GM12878 (cell line): ENCODE data around the gene ST7. TPM values are rescaled to one million over a fixed set of nuclear protein-coding genes. Genes with fewer than 3 reads are reported as not detected.

ENCODE experiments used
- ATAC-seq: fragments of 200-7000 bp; cut with Tn5 transposase; 3 replicates; pipeline ENCODE4 v1.9.1; 2020; ENCODE audit warnings: mild to moderate bottlenecking, moderate library complexity
- BruUV-seq: library from RNA; stranded (reverse); fragments of 400-500 nt; replicated peaks from 2 replicates; lab custom pipeline; 2021; lab: Mats Ljungman, UMichigan
- CTCF ChIA-PET: fragments of 300-600 bp; sonication (Branson Sonifier 250); formaldehyde crosslinking; extraction: SDS; loops from one replicate; lab custom pipeline; 2021; ENCODE audit warnings: inconsistent platforms; lab: Yijun Ruan, JAX
- POLR2A ChIA-PET: fragments of 350-600 bp; formaldehyde crosslinking; extraction: SDS; loops from one replicate; lab custom pipeline; 2021; ENCODE audit warnings: inconsistent platforms; lab: Charles Lee
- RAD21 ChIA-PET: fragments of 300-600 bp; sonication (Branson Sonifier 250); formaldehyde crosslinking; loops from one replicate; lab custom pipeline; 2023; ENCODE audit warnings: antibody characterized with exemption; ENCODE audit not compliant: unreplicated experiment; lab: Charles Lee
- SMC1A ChIA-PET: fragments of 300-600 bp; sonication (Branson Sonifier 250); formaldehyde crosslinking; loops from one replicate; lab custom pipeline; 2023; ENCODE audit not compliant: unreplicated experiment, uncharacterized antibody; lab: Charles Lee
- DNase-seq: peaks from one replicate; pipeline ENCODE4 v3.0.0-alpha.2; 2011; ENCODE audit warnings: low read depth, low spot score
- FAIRE-seq: peaks from 3 replicates; lab custom pipeline; 2011; peaks lifted over from hg19 to GRCh38; lab: Jason Lieb, UNC
- H2AFZ ChIP-seq: 2 replicates; pipeline ENCODE4 v1.6.0; 2011; ENCODE audit warnings: low read depth, low read length, control low read depth; ENCODE audit not compliant: control insufficient read depth
- H3K27ac ChIP-seq: 2 replicates; pipeline ENCODE4 v1.5.1; 2011; ENCODE audit warnings: control low read depth; ENCODE audit not compliant: control insufficient read depth, insufficient read depth
- H3K27me3 ChIP-seq, 2 experiments: replicated peaks in 1 of 2; 2 replicates each; pipeline versions ENCODE4 v1.6.0 to v1.6.1; 2011; ENCODE audit warnings: low read length in 1 of 2; ENCODE audit not compliant: control insufficient read depth in 2 of 2, insufficient read depth in 2 of 2
- H3K36me3 ChIP-seq, 2 experiments: 2 replicates each; pipeline ENCODE4 v1.5.1; 2011; ENCODE audit warnings: low read length in 1 of 2; ENCODE audit not compliant: control insufficient read depth in 2 of 2, insufficient read depth in 2 of 2
- H3K4me1 ChIP-seq: 2 replicates; pipeline ENCODE4 v1.6.1; 2011; ENCODE audit warnings: mild to moderate bottlenecking, low read length, moderate library complexity, mixed read lengths; ENCODE audit not compliant: control insufficient read depth, insufficient read depth
- H3K4me2 ChIP-seq: 2 replicates; pipeline ENCODE4 v1.6.0; 2011; ENCODE audit warnings: control low read depth; ENCODE audit not compliant: control insufficient read depth, insufficient read depth
- H3K4me3 ChIP-seq: fragments of 200-600 bp; sonication (generic); 2 replicates; pipeline ENCODE4 v1.5.1; 2016
- H3K79me2 ChIP-seq: 2 replicates; pipeline ENCODE4 v1.6.0; 2011; ENCODE audit warnings: low read length; ENCODE audit not compliant: control insufficient read depth, insufficient read depth
- H3K9ac ChIP-seq: 2 replicates; pipeline ENCODE4 v1.8.0; 2011; ENCODE audit warnings: low read length, control low read depth, mixed read lengths; ENCODE audit not compliant: control insufficient read depth, insufficient read depth
- H3K9me3 ChIP-seq: replicated peaks from 3 replicates; pipeline ENCODE4 v1.5.1; 2011; ENCODE audit warnings: mild to moderate bottlenecking, low read length; ENCODE audit not compliant: control insufficient read depth, insufficient read depth
- H4K20me1 ChIP-seq: 2 replicates; pipeline ENCODE4 v1.6.0; 2011; ENCODE audit not compliant: control insufficient read depth, insufficient read depth
- GATAD2B ChIP-seq: fragments of 450-650 bp; conservative IDR thresholded peaks from 2 replicates; pipeline ENCODE4 v1.6.1; 2017; ENCODE audit warnings: low read depth, mild to moderate bottlenecking, moderate library complexity
- LARP7 ChIP-seq: fragments of 450-650 bp; IDR thresholded peaks from 2 replicates; pipeline ENCODE4 v1.6.1; 2017; ENCODE audit warnings: mild to moderate bottlenecking
- RAD21 ChIP-seq: IDR thresholded peaks from 2 replicates; pipeline ENCODE4 v1.6.1; 2011; ENCODE audit warnings: mild to moderate bottlenecking, low read depth, low read length, moderate library complexity; ENCODE audit not compliant: insufficient read depth
- RCOR1 ChIP-seq: conservative IDR thresholded peaks from 2 replicates; pipeline ENCODE4 v1.6.1; 2012; ENCODE audit warnings: low read depth, low read length, improper control_type of control experiment
- SMARCA5 ChIP-seq: fragments of 450-650 bp; IDR thresholded peaks from 2 replicates; pipeline ENCODE4 v1.6.1; 2017; ENCODE audit warnings: mild to moderate bottlenecking
- SUZ12 ChIP-seq: fragments of 200-600 bp; sonication (generic); IDR thresholded peaks from one replicate; pipeline ENCODE4 v1.6.1; 2018; ENCODE audit warnings: antibody characterized with exemption, mild to moderate bottlenecking; ENCODE audit not compliant: unreplicated experiment
- TCF3 ChIP-seq: IDR thresholded peaks from 2 replicates; pipeline ENCODE4 v1.6.1; 2012; ENCODE audit warnings: low read depth, mild to moderate bottlenecking, low read length, borderline replicate concordance; ENCODE audit not compliant: insufficient read depth
- WGBS: methylation state at CpG from one replicate; pipeline ENCODE4 v1.1.6; 2016; ENCODE audit warnings: low lambda C conversion rate; ENCODE audit not compliant: insufficient replicate concordance, insufficient coverage; ENCODE audit errors: missing lambda C conversion rate; 5-methylcytosine and 5-hydroxymethylcytosine counted together
- in situ Hi-C: fragments of 300-500 bp; cut with MboI; formaldehyde crosslinking; loops from 9 replicates; pipeline ENCODE4 v1.14.3; 2018; ENCODE audit warnings: mixed read lengths
- intact Hi-C: fragments of 100-400 bp; cut with micrococcal nuclease; formaldehyde crosslinking; loops from one replicate; pipeline ENCODE4 v1.14.2; 2022; ENCODE audit not compliant: unreplicated experiment
- polyA plus RNA-seq, 11 experiments: library from polyadenylated mRNA; depleted of rRNA in 4 of 11; unstranded in 6 of 11; stranded (reverse) in 5 of 11; fragments of >200 nt; fragmentation: Nextera tagmentation in 4 of 11; fragmentation: Illumina TruSeq in 1 of 11; extraction: Ambion mirVana in 4 of 11; extraction: Trizol in 1 of 11; gene quantifications; 1 replicate in 1 of 11; 2 replicates in 10 of 11; pipeline versions ENCODE4 v1.2.1 to v1.2.3, GENCODE V29; 2011 to 2016; ENCODE audit warnings: inconsistent platforms in 2 of 11, missing spikeins in 2 of 11, low read depth in 1 of 11
- total RNA-seq, 4 experiments: library from RNA; depleted of rRNA in 3 of 4; stranded (reverse); fragments of >200 nt in 3 of 4; fragmentation: Illumina TruSeq in 1 of 4; extraction: Trizol in 1 of 4; gene quantifications; 2 replicates each; pipeline versions ENCODE4 v1.2.1 to v1.2.3, GENCODE V29; 2013 to 2021
- TF ChIP-seq, protein P1 (sequence below): fragments of 450-650 bp; IDR thresholded peaks from 2 replicates; pipeline ENCODE4 v1.6.1; 2017; ENCODE audit warnings: mild to moderate bottlenecking, moderate library complexity
- TF ChIP-seq, protein P2 (sequence below): fragments of 450-650 bp; formaldehyde crosslinking; IDR thresholded peaks from 2 replicates; pipeline ENCODE4 v1.4.0; 2020; ENCODE audit warnings: mild to moderate bottlenecking, moderate library complexity
- TF ChIP-seq, protein P3 (sequence below): IDR thresholded peaks from 2 replicates; pipeline ENCODE4 v1.6.1; 2012; ENCODE audit warnings: low read depth, low read length, improper control_type of control experiment
- TF ChIP-seq, protein P4 (sequence below): fragments of 450-650 bp; IDR thresholded peaks from 2 replicates; pipeline ENCODE4 v1.6.1; 2017; ENCODE audit warnings: mild to moderate bottlenecking
- TF ChIP-seq, protein P5 (sequence below): IDR thresholded peaks from 2 replicates; pipeline ENCODE4 v1.6.1; 2011; ENCODE audit warnings: low read depth, mild to moderate bottlenecking, low read length, moderate library complexity, borderline replicate concordance; ENCODE audit errors: extremely low read depth

Gene ST7
- total and polyA plus RNA-seq, 10 of the 15 experiments (the other 5 are each of a cell fraction or from before 2014, with no cell fraction given): 27.7 to 76.4 (median 53.6) TPM

DNA sequence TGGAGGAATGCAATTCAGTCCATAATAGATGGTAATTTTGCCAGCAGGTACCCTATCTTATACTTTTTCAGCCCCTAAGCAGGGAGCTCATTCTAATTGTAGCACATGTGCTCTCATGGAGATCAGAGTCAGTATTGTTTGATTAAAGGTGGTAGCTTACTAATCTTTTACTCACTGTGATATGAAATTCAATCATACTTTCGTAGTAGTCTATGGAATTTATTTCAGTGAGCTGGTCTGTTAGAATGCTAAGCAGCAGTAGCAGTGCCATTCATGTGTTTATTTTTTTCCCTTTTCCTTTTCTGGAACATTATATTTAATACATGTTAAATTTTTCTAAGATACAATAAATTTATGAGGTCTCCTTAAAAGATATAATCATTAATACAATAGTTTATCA is 109.0 kb downstream of the ST7 start:
- TF ChIP-seq, protein P1, sequence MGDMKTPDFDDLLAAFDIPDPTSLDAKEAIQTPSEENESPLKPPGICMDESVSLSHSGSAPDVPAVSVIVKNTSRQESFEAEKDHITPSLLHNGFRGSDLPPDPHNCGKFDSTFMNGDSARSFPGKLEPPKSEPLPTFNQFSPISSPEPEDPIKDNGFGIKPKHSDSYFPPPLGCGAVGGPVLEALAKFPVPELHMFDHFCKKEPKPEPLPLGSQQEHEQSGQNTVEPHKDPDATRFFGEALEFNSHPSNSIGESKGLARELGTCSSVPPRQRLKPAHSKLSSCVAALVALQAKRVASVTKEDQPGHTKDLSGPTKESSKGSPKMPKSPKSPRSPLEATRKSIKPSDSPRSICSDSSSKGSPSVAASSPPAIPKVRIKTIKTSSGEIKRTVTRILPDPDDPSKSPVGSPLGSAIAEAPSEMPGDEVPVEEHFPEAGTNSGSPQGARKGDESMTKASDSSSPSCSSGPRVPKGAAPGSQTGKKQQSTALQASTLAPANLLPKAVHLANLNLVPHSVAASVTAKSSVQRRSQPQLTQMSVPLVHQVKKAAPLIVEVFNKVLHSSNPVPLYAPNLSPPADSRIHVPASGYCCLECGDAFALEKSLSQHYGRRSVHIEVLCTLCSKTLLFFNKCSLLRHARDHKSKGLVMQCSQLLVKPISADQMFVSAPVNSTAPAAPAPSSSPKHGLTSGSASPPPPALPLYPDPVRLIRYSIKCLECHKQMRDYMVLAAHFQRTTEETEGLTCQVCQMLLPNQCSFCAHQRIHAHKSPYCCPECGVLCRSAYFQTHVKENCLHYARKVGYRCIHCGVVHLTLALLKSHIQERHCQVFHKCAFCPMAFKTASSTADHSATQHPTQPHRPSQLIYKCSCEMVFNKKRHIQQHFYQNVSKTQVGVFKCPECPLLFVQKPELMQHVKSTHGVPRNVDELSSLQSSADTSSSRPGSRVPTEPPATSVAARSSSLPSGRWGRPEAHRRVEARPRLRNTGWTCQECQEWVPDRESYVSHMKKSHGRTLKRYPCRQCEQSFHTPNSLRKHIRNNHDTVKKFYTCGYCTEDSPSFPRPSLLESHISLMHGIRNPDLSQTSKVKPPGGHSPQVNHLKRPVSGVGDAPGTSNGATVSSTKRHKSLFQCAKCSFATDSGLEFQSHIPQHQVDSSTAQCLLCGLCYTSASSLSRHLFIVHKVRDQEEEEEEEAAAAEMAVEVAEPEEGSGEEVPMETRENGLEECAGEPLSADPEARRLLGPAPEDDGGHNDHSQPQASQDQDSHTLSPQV: no peak
- TF ChIP-seq, protein P2, sequence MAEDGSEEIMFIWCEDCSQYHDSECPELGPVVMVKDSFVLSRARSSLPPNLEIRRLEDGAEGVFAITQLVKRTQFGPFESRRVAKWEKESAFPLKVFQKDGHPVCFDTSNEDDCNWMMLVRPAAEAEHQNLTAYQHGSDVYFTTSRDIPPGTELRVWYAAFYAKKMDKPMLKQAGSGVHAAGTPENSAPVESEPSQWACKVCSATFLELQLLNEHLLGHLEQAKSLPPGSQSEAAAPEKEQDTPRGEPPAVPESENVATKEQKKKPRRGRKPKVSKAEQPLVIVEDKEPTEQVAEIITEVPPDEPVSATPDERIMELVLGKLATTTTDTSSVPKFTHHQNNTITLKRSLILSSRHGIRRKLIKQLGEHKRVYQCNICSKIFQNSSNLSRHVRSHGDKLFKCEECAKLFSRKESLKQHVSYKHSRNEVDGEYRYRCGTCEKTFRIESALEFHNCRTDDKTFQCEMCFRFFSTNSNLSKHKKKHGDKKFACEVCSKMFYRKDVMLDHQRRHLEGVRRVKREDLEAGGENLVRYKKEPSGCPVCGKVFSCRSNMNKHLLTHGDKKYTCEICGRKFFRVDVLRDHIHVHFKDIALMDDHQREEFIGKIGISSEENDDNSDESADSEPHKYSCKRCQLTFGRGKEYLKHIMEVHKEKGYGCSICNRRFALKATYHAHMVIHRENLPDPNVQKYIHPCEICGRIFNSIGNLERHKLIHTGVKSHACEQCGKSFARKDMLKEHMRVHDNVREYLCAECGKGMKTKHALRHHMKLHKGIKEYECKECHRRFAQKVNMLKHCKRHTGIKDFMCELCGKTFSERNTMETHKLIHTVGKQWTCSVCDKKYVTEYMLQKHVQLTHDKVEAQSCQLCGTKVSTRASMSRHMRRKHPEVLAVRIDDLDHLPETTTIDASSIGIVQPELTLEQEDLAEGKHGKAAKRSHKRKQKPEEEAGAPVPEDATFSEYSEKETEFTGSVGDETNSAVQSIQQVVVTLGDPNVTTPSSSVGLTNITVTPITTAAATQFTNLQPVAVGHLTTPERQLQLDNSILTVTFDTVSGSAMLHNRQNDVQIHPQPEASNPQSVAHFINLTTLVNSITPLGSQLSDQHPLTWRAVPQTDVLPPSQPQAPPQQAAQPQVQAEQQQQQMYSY (CRISPR knock-in tag): no peak
- TF ChIP-seq RAD21 (no peak), SMARCA5 (no peak), GATAD2B (no peak), TCF3 (no peak), RCOR1 (no peak), LARP7 (no peak), SUZ12 (no peak)
- TF ChIP-seq, protein P3, sequence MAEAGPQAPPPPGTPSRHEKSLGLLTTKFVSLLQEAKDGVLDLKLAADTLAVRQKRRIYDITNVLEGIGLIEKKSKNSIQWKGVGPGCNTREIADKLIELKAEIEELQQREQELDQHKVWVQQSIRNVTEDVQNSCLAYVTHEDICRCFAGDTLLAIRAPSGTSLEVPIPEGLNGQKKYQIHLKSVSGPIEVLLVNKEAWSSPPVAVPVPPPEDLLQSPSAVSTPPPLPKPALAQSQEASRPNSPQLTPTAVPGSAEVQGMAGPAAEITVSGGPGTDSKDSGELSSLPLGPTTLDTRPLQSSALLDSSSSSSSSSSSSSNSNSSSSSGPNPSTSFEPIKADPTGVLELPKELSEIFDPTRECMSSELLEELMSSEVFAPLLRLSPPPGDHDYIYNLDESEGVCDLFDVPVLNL: no peak
- TF ChIP-seq, protein P4, sequence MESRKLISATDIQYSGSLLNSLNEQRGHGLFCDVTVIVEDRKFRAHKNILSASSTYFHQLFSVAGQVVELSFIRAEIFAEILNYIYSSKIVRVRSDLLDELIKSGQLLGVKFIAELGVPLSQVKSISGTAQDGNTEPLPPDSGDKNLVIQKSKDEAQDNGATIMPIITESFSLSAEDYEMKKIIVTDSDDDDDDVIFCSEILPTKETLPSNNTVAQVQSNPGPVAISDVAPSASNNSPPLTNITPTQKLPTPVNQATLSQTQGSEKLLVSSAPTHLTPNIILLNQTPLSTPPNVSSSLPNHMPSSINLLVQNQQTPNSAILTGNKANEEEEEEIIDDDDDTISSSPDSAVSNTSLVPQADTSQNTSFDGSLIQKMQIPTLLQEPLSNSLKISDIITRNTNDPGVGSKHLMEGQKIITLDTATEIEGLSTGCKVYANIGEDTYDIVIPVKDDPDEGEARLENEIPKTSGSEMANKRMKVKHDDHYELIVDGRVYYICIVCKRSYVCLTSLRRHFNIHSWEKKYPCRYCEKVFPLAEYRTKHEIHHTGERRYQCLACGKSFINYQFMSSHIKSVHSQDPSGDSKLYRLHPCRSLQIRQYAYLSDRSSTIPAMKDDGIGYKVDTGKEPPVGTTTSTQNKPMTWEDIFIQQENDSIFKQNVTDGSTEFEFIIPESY: no peak
- TF ChIP-seq, protein P5, sequence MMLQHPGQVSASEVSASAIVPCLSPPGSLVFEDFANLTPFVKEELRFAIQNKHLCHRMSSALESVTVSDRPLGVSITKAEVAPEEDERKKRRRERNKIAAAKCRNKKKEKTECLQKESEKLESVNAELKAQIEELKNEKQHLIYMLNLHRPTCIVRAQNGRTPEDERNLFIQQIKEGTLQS: no peak
- Histone ChIP-seq H3K79me2 (peaks cover 23% of the 10 kb centered on the region), H3K9me3 (no peaks in the 10 kb centered on the region; the same call in 2 of the 3 replicates), H3K27me3 (no peaks in the 10 kb centered on the region), H3K4me1 (peaks cover 13% of the 10 kb centered on the region), H3K4me3 (no peak overlapping the region), H3K4me2 (no peak overlapping the region), H3K9ac (no peak overlapping the region), H3K36me3 (peaks cover 0 to 4% of the 10 kb centered on the region in 2 experiments; a peak in 3 of 4 replicates), H3K27ac (no peak overlapping the region), H4K20me1 (no peaks in the 10 kb centered on the region), H2AFZ (no peak overlapping the region)
- ChIA-PET POLR2A (interaction anchor here (1.2 kb wide), 1 partner anchor 12 kb away, joined by 3 read pairs; no protein-coding TSS in a partner anchor), RAD21 (interaction anchor here (0.7 kb wide), 1 partner anchor 9 kb away, joined by 3 read pairs; no protein-coding TSS in a partner anchor), CTCF (interaction anchor here (1.6 to 2.6 kb wide), 2 partner anchors 22 to 74 kb away, joined by 4 to 9 read pairs; no protein-coding TSS in a partner anchor), SMC1A (interaction anchor here (1.0 to 1.3 kb wide), 3 partner anchors 9 to 74 kb away, joined by 3 read pairs; no protein-coding TSS in a partner anchor)
- intact Hi-C loops (no loop called here), in situ Hi-C loops (no loop called here)
- 85% methylated on average over 1 of the region's 1 CpG for WGBS
- no TSS peak for BruUV-seq
- FAIRE-seq (no peak), ATAC-seq (no peak), DNase-seq (no peak)
